HEK293 (cell line): ENCODE measurements around the gene RPL3.

ENCODE experiments used
- CTCF ChIP-seq: fragments of 450-650 bp; formaldehyde crosslinking; IDR thresholded peaks from 2 replicates; pipeline ENCODE4 v1.5.1; 2016; ENCODE audit warnings: missing biosample characterization, missing genetic modification characterization
- ELK4 ChIP-seq: IDR thresholded peaks from 2 replicates; pipeline ENCODE4 v1.6.1; 2011; ENCODE audit warnings: mild to moderate bottlenecking, low read depth, low read length, borderline replicate concordance
- KLF16 ChIP-seq: fragments of 450-650 bp; formaldehyde crosslinking; IDR thresholded peaks from 2 replicates; pipeline ENCODE4 v1.5.1; 2017; ENCODE audit warnings: missing biosample characterization, missing genetic modification characterization
- MZF1 ChIP-seq: fragments of 450-650 bp; formaldehyde crosslinking; IDR thresholded peaks from 2 replicates; pipeline ENCODE4 v1.5.1; 2017; ENCODE audit warnings: missing biosample characterization, missing genetic modification characterization, borderline replicate concordance
- PATZ1 ChIP-seq: fragments of 450-650 bp; formaldehyde crosslinking; IDR thresholded peaks from 2 replicates; pipeline ENCODE4 v1.5.1; 2016; ENCODE audit warnings: missing biosample characterization, missing genetic modification characterization
- PBX3 ChIP-seq: sonication (generic); formaldehyde crosslinking; IDR thresholded peaks from 2 replicates; pipeline ENCODE4 v1.8.1; 2022; ENCODE audit warnings: mild to moderate bottlenecking, moderate library complexity, missing genetic modification reagents
- YY1 ChIP-seq: fragments of 450-650 bp; formaldehyde crosslinking; IDR thresholded peaks from 2 replicates; pipeline ENCODE4 v1.5.1; 2018; ENCODE audit warnings: missing biosample characterization, missing genetic modification characterization
- ZFP41 ChIP-seq: fragments of 450-650 bp; formaldehyde crosslinking; IDR thresholded peaks from 2 replicates; pipeline ENCODE4 v1.5.1; 2016; ENCODE audit warnings: missing biosample characterization, missing genetic modification characterization, borderline replicate concordance
- ZNF133 ChIP-seq: fragments of 450-650 bp; formaldehyde crosslinking; IDR thresholded peaks from 2 replicates; pipeline ENCODE4 v1.5.1; 2016; ENCODE audit warnings: missing biosample characterization, missing genetic modification characterization
- ZNF174 ChIP-seq: fragments of 450-650 bp; formaldehyde crosslinking; IDR thresholded peaks from 2 replicates; pipeline ENCODE4 v1.5.0; 2017; ENCODE audit warnings: missing biosample characterization, mild to moderate bottlenecking, missing genetic modification characterization
- ZNF354C ChIP-seq: fragments of 450-650 bp; formaldehyde crosslinking; IDR thresholded peaks from 2 replicates; pipeline ENCODE4 v1.5.1; 2016; ENCODE audit warnings: missing biosample characterization, missing genetic modification characterization, low read depth, borderline replicate concordance
- ZNF423 ChIP-seq: fragments of 450-650 bp; formaldehyde crosslinking; IDR thresholded peaks from 2 replicates; pipeline ENCODE4 v1.5.1; 2016; ENCODE audit warnings: missing biosample characterization, missing genetic modification characterization
- ZNF626 ChIP-seq: fragments of 450-650 bp; sonication (Bioruptor Pico); formaldehyde crosslinking; IDR thresholded peaks from 2 replicates; pipeline ENCODE4 v1.5.1; 2018; ENCODE audit warnings: missing biosample characterization, missing genetic modification characterization, inconsistent platforms
- ZSCAN18 ChIP-seq: fragments of 450-650 bp; formaldehyde crosslinking; IDR thresholded peaks from 2 replicates; pipeline ENCODE4 v1.5.1; 2016; ENCODE audit warnings: missing biosample characterization, missing genetic modification characterization

GRCh38 chr22:39352306-39352891 lies 33.0 kb upstream of the RPL3 start:
- TF ChIP-seq CTCF (no peak), ZNF626 (tag by site-specific recombination) (no peak), ELK4 (no peak), ZNF174 (tag by site-specific recombination) (no peak), MZF1 (tag by site-specific recombination) (no peak), ZNF133 (tag by site-specific recombination) (no peak), PBX3 (CRISPR knock-in tag) (no peak), ZSCAN18 (no peak), PATZ1 (tag by site-specific recombination) (no peak), ZNF423 (tag by site-specific recombination) (no peak), ZFP41 (tag by site-specific recombination) (no peak), KLF16 (tag by site-specific recombination) (no peak), YY1 (tag by site-specific recombination) (no peak), ZNF354C (tag by site-specific recombination) (no peak)
